Right lobe of liver (tissue), 4 donors: ENCODE results near the gene TSN.
A peak's percentile ranks its signal among the peaks of the same experiment; 100 is the strongest.

Experiments used
- CTCF ChIP-seq, 4 donors: fragments of 200-600 bp in 3 of 4; fragments of 450-650 bp in 1 of 4; IDR thresholded peaks; one replicate each; pipeline versions ENCODE4 v1.5.1 to v1.8.0; 2016 to 2022; ENCODE audit warnings: antibody characterized with exemption in 4 of 4, mild to moderate bottlenecking in 2 of 4
- POLR2A ChIP-seq: fragments of 450-650 bp; IDR thresholded peaks from one replicate; pipeline ENCODE4 v1.6.1; 2017; ENCODE audit warnings: antibody characterized with exemption, mild to moderate bottlenecking
- donor health status: DM: no; HTN: no; CAD: no.
- donor health status: DM: no; HTN: no; CAD: no.
- donor health status: DM: no; HTN: yes; CAD: no.

DNA sequence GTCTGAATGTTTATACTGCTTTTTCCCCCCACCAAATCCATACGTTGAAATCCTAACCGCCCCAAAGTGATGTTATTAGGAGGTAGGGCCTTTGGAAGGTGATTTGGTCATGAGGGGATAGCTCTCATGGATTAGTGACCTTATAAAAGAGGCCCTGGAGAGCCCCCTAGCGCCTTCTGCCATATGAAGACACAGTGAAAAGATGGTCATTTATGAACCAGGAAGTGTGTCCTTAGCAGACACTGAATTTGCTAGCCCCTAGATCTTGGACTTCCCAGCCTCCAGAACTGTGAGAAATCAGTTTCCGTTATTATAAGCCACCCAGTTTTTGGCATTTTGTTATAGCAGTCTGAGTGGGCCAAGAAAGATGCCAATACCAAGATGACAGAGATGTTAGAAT is 7.2 kb upstream of the TSN start:
- peak in 2 of 4 donors; percentile 15 to 29 for TF ChIP-seq CTCF (IDR thresholded peaks at IDR 0.05)
- no peak for TF ChIP-seq POLR2A
